Fibroblast of mammary gland (primary cell): ENCODE results near the gene CDK2.

ENCODE experiments used
- DNase-seq: peaks from one replicate; pipeline ENCODE4 v3.0.0-alpha.2; 2010; ENCODE audit warnings: low read depth
- H3K4me3 ChIP-seq: 2 replicates; pipeline ENCODE4 v1.5.1; 2011; ENCODE audit warnings: low read depth, mild to moderate bottlenecking, low read length, moderate library complexity; ENCODE audit not compliant: control insufficient read depth
- TF ChIP-seq, protein P1 (sequence below): conservative IDR thresholded peaks from 2 replicates; pipeline ENCODE4 v1.5.1; 2011; ENCODE audit warnings: low read depth, low read length, inconsistent platforms; ENCODE audit not compliant: control insufficient read depth, insufficient read depth

The CDK2 gene

DNA sequence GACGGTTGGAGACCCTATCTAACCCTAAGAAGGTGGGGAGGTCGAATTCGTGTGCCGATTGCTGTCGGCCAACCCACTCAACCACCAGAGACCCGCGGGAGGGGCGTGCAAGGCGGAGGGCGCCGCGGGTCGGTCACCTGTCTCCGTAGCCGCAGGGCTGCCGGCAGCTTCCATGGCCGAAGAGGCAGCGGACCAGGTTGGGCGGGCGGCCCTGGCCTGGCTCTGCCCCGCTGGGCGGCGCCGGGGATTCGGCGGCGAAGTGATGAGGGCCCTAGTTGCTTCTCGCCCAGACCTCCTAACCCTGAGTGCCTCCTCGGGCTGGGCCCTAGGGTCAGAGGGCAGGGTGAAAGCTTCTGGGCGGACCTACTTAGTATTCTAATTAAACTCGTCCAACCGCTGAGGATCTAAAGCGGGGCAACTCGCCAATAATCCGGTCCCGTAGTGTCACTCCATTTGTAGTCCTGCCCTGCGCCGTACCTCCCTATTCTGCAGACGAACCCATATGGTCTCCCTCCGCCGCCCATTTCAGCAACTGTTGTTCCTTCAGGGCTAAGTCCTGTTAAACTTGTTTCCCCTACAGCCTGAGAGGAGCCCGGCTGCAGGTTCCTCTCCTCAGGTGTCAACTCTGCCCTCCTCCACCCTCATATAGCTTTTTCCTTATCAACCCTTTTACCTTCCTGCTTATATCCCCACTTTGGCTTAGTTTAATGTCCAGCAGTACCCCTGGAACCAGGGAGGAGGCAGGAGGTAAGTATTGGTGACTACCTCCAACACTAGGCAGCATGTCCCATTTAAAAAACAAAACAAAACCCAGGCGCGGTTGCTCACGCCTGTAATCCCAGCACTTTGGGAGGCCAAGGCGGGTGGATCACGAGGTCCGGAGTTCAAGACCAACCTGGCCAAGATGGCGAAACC, 38.8 kb upstream of the CDK2 start, which contains the start of gene PYM1:
Gene PYM1, minus strand, starts transcription at position 307 of the 915 bp plus-strand sequence. Its CDS starts 133 bp downstream, at position 174.
- DNase-seq, result peak; percentile 82
- TF ChIP-seq, protein P1, sequence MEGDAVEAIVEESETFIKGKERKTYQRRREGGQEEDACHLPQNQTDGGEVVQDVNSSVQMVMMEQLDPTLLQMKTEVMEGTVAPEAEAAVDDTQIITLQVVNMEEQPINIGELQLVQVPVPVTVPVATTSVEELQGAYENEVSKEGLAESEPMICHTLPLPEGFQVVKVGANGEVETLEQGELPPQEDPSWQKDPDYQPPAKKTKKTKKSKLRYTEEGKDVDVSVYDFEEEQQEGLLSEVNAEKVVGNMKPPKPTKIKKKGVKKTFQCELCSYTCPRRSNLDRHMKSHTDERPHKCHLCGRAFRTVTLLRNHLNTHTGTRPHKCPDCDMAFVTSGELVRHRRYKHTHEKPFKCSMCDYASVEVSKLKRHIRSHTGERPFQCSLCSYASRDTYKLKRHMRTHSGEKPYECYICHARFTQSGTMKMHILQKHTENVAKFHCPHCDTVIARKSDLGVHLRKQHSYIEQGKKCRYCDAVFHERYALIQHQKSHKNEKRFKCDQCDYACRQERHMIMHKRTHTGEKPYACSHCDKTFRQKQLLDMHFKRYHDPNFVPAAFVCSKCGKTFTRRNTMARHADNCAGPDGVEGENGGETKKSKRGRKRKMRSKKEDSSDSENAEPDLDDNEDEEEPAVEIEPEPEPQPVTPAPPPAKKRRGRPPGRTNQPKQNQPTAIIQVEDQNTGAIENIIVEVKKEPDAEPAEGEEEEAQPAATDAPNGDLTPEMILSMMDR, result no peak
- H3K4me3 ChIP-seq, result peak within 1 kb of the TSS; percentile 98

DNA sequence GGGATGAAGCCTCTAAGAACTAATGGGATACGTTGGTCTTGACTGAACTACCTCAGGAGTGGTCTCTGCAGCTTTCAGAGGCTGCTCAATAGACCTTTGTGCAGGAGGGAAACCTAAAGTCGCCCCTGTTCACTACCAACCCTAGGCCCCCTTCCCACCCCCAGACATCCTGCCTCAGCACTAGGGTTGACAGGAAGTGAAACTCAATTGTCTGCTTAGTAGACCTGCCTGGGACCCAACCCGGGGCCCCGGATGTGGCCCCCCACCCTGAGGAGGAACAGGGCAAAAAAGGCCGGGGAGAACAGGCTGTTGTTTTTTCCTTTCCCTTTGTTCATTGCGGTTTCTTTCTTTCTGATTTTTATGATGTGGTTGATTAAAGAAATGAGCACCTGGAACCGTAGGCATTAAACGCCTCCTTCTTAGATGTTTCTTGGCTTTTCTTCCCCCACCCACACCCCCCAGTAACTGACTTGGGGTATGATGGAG, 37.3 kb upstream of the CDK2 start:
- no peak for DNase-seq
- H3K4me3 ChIP-seq, result no peak overlapping the region
- TF ChIP-seq, protein P1, result no peak

DNA sequence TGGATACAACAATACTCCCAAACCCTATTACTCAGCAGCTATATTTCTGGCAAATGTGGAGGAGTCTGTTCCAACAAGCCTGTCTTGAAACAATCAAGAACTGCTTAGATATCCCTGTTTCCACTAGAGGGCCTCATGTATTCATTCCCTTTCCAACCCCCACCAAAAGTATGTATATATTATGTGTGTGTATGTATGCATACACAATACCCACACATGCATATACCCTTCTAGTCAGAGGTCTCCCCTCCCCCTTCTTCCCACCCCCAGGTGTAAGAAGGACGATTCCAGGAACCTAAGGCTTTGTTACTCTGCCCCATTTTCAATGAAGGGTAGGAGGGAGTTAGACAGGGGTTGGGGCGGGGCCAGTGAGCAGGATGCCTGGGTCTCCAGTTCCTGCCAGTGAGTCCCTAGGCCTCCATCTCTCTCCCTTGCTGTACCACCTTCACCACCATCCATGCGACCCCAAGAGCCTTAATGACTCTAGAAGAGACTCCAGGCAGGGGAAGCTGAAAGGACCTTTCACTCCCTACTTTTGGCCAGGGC, 35.8 kb upstream of the CDK2 start, which contains the start of gene DGKA:
Gene DGKA, plus strand, starts transcription at position 392 of the 546 bp plus-strand sequence. CDS start 5,342 bp downstream, outside the sequence.
- DNase-seq, result peak; percentile 91
- TF ChIP-seq, protein P1, result peak; percentile 75
- H3K4me3 ChIP-seq, result peak within 1 kb of the TSS; percentile 78

DNA sequence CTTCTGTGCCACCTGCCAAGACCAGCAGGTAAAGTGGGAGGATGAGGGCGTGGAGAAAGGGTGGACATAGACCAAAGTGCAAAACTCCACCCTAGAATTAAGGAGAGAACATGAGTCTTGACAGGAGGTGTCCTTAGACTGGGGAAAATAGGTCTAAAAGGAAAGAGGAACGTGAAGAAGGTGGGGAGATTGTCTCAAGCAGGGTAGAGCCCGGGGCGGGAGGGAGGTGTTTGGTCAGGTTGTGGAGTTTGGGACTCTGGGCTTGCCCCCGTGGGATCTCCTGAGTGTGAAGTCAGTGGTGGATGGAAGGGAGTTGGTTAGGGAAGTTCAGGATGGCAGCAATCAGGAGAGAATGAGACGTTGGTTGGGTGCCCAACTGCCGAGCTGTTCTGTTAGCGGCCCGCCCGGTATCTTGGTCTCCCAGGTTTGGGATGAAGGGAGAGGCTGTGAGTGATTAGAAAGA, 35.3 kb upstream of the CDK2 start:
- DNase-seq, result no peak
- TF ChIP-seq, protein P1, result no peak
- peak overlapping the region; percentile 78 for H3K4me3 ChIP-seq

DNA sequence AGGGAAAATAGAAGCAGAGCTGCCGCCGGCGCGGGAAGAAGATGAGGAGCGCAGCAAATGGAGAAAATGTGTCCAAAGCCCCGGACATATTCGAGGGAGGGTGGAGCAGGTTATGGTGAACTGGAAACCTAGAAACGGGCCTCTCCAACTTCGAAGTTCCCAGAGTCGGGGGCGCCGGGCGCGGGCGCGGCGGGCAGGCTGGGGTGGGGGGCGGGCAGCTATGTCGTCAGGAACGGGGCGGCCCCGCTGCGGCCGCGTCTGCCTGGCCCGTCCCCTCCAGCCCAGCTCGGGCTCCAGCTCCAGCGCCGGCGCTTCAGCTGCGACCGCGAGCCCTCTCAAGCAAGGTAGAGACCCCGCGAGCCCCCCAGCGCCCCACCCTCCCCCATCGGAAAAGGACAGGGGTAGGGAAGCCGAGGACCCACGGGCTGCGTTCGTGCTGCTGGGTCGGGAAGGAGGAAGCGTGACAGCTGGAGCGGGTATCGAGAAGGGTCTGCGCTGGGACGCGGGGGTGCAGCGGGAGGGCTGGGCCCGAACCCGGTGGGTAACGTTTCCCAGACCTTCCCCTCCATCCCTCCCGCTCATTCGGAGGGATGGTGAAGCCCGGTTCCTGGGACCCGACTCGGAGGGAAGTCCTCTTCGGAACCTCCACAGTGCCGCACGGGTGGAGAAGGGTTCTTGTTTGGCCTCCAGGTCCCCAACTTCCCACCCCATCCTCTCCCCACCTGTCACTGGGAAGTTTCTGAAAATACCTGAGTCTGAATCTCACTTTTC, 34.7 kb upstream of the CDK2 start:
- peak overlapping the region; percentile 78 for H3K4me3 ChIP-seq
- DNase-seq, result peak; percentile 37
- TF ChIP-seq, protein P1, result no peak

DNA sequence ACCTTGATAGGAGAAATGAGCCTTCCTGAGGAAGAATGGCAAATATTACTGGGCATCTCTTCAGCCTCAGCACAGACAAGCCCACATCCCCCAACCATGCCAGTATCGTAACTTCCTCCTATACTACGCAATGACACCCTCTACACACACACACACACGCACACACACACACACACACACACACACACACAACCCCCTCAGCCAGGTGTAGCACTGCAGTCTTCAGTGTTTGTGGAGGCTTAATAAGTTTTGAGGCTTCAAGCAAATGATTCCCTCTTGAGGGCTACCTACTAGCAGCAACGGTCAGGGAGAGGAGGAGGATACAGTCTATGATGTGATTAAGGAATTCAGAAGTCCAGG, 34.1 kb upstream of the CDK2 start:
- DNase-seq, result peak; percentile 43
- H3K4me3 ChIP-seq, result peak overlapping the region; percentile 78
- TF ChIP-seq, protein P1, result no peak
